GM21737 (cell line): ENCODE measurements around the gene ABR.
"Not testable (repeated sequence)": the region's sequence is repeated elsewhere in the genome, so short reads cannot be mapped to it uniquely, and the experiment has no call there.

Source experiments
- ATAC-seq: cut with Tn5 transposase; IDR thresholded peaks from one replicate; pipeline ENCODE4 v1.9.1; 2021; ENCODE audit warnings: mild to moderate bottlenecking, moderate library complexity; ENCODE audit not compliant: unreplicated experiment

The ABR gene

DNA sequence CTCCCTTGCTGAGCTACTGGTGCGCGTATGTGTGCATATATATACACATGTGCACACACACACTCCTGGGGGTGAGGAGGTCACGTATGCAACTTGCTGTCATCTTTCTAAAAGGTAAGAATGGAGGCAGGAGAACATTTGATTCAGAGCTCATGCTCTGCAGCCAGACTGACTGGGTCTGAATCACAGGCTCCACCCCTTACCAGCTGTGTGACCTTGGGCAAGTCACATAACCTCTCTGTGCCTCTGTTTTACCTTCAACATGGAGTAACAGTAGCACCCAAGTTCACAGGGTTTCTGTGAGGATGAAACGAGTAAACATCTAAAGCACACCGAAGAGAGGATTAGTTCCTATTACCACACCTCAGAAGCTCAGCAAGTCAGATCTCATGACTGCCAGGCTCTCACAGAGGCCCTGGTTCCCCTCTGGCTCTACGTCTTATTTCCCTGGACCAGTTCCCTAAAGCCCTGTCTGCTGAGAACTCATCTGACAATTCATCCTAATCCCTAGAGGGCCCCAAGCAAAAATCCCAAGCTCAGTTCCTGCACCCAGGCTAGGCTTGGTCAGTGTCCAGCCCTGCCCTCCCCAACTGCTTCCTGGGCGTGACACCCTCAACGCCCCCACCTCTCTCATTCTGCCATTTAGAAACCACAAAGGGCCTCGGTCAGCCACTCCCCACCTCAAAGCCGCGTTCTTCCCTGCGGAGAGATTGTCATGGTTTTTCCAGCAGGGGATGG is 28.7 kb downstream of the ABR start:
- no peak for ATAC-seq

DNA sequence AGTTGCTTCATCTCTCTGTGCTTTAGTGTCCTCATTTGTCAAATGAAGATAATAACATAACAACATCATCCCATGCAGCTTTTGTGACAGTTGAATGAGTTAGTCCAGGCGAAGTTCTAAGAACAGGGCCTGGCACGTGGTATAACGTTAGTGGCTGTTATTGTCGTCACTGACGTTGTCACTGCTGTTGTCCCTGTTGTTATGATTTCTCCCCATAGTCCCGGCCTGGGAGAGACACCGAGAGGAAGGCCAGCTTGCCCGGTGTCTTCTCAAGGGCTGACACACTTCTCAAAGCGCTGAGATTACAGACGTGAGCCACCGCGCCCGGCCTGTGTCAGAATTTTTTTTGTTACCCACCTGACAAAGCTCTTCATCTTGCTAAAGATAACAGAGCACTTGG is 29.9 kb downstream of the ABR start:
- no peak for ATAC-seq

DNA sequence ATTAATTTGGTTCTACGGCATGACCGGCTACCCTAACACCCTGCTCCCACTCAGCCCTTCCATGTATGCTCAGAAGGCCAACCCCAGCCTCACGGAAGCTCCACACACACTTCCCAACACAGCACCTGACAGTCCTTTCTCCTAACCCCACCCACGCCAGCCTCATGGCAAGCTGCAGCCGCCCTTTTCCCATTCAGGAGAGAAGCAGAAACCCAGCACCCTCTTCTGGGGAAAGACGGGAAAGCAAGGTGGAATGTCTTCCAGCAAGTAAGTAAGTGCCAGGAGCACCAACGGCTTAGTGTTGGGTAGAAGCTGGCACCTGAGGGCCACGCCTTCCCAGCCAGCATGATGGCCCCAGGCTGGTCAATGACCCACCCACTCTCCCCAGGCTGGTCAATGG is 32.1 kb downstream of the ABR start:
- ATAC-seq: no peak

DNA sequence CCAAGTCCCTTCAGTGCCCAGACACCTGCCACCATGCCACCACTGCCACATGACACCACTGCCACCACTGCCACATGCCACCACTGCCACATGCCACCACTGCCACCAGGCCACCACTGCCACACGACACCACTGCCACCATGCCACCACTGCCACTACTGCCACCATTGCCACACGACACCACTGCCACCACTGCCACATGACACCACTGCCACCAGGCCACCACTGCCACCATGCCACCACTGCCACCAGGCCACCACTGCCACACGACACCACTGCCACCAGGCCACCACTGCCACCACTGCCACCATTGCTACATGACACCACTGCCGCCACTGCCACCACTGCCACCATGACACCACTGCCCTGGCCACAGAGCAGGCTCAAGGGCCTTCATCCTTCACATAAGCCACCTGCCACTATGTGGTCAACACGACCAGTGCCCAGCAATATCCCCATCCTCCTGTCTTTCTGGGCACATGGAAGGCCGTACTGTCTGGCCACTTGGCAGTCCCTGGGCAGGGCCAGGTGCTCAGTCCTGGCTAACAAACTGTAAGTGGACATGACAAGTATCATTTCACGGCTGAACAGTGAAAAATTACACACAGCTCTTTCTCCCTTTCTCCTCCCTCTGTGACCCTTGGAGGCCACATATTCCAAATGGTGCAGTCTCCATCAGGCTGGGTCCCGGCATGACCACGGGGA is 33.1 kb downstream of the ABR start:
- ATAC-seq: no peak

DNA sequence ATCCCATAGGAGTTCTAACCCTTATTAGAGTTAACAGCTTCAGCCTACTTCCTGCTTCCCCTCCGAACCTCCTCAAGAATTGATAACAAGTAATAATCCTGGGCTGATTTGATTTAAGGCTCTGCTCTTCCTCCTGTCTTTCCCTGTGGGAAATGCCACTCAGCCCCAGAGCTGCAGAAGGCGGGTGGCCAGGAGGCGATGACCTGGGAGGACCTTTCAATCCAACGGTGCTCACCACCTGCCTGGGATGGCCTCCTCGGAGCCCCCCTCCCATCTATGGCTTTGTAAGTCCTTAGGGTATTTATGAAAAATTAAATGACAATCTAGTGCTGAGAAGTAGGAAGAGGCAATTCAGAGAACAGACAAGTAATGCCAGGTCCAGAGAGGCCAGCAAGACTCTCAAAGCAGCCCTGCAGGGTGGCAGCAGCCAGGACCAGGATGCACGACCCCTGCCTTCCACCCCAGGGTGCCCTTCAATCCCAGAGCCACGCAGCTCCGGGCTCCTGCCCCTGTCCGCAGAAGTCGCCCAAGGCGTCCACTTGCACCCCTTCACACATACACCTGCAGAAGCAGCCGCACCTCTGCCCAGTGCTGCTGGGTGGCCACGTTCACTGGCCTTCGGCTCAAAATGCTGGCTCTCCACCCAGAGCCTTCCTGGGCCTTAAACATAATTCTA is 34.3 kb downstream of the ABR start:
- ATAC-seq: no peak

DNA sequence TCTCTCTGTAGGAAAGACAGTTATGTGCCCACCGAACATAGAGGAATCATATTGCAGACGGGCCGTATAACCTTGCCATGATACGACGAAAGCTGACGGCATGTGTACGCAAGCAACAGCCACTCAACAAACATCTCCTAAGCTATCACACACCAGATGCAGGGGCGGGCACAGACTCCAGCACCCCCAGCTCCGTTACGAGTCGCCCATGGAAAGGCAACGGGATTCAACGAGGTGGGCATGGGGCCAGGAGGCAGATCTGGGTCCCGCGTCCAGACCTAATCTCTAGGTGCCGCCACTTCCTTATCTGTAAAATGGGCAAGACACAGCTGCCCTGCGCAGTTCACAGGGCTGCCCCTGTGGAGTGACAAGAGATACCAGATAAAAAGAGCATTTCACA is 35.6 kb downstream of the ABR start:
- ATAC-seq: no peak

DNA sequence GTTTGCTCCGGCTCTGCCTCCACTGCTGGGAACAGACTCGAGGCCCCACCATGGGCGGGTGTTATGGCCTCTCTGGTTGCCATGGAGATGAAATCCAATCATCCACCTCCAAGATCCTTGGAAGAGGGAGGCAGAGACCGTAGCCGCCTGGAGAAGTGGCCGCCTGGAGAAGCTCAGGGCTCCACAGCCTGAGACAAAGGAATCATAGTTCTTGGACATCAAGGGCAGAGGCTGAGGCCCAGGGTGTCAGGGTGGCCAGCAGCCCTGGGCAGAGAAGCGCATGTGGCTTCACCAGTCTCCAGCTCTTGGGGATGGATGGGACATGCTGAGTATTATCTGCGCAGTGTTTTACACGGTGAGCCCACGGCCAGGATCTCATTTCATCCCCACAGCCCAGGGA is 36.2 kb downstream of the ABR start:
- ATAC-seq: no peak

DNA sequence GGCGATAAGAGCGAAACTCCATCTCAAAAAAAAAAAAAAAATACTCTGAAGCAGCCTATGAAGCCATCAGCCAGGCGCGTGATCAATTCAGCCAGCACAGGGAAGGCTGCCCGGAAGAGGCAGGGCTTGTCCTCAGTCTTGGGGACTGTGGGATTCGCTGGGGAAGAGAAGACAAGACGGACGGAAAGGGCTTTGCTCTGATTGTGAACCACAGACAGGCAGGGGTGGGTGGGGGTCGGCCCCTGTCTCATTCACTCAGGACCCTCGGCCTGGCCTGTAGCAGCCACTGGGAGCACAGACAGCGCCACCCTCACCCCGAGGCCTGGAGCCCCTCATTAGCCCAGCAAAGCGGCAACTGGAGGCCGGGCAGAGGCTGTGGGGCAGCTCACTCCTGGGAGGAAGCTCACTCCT is 37.2 kb downstream of the ABR start:
- ATAC-seq: no peak

DNA sequence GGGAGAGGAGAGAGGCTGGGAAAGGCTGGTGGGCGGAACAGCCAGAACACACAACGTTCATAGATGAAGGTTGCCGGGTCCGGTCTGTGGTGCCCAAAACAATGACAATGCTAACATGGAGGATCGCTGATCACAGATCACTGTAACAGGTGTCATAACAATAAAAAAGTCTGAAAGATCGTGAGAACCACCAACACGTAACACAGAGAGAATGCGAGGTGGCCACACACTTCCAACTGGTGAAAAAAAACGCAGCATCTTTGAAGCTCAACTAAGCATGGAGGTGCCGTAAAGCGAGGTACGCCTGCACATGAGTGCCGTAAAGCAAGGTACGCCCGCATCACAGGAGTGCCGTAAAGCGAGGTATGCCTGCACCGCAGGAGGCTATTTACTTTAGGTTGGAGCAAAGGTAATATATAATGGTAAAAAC is 42.3 kb downstream of the ABR start:
- ATAC-seq: no peak

DNA sequence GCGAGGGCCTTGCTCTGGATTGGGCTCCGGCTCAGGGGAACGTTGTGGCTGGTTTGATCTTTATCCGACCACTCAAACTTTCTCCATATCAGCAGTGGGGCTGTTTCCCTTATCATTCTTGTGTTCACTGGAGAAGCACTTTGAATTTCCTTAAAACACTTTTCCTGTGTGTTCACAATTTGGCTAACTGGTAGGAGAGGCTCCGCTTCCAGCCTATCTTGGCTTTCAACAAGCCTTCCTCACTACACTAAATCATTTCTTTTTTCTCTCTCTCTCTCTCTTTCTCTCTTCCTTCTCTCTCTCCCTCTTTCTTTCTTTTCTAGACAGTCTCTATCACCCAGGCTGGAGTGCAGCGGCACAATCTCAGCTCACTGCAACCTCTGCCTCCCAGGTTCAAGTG is 43.0 kb downstream of the ABR start:
- ATAC-seq: no peak

DNA sequence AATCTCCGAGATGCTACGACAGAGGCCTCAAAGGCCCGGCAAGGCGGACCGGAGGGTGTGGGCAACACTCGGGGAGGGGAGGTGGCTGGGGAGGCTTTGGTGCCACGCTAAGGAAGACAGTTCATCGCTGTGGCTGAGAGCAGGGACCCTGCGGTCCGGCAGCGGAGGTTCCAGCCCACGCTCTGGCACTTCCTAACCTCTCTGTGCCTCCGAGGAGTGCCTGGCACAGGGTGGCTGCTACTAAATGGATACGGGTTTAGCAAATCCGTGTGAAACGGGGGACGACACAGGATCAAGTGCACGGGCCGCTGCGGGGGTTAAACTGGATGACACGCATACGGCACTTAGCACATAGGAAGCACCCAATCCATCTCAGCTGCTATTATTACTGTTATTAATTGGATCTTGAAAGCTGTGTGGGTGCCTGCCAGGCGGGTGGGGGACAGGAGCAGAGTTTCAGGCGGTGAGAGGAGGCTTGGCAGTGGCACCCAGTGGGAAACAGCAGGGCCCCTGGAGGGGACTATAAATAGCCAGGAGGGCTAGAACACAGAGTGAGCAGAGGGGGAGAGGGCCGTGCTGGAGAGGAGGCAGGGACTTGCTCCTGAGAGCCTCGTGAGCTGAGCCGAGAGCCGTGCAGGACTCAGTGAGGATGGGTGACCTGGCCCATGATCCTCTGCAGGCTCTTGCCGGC is 45.0 kb downstream of the ABR start:
- no peak for ATAC-seq

DNA sequence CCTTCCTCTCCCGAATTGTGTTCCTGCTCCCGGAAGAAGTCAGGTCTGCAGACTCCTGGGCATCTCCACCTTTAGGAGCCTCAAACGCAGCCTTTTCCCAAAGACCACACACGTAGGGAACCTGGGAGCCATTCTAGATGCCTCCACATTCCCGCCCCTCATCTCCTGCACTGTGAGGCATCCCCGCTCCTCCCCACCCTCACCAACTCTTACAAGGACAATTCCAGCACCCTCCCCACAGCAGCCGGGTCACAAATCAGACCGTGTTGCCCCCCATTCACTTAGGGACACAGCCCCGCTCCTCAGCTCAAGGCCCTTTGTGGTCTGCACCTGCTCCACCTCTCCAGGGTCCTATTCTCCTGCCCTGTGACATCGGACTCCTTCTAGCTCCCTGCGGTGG is 49.6 kb downstream of the ABR start:
- ATAC-seq: no peak

DNA sequence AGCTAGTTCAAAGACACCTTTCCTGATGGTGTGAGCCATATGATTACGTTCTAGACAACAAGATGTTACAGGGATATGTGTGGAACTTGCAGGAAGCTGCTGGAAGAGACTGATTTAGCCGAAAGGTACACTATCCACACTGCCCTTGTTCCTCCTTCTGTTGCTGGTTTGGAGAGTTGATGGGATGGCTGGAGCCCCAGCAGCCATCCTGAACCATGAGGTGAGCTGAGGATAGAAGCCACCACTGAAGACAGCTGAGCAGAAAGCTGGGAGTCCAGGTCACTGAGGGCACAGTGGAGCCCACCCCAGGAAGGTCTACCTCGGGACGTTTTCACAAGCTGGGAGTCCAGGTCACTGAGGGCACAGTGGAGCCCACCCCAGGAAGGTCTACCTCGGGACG is 51.3 kb downstream of the ABR start:
- not testable (repeated sequence) for ATAC-seq

DNA sequence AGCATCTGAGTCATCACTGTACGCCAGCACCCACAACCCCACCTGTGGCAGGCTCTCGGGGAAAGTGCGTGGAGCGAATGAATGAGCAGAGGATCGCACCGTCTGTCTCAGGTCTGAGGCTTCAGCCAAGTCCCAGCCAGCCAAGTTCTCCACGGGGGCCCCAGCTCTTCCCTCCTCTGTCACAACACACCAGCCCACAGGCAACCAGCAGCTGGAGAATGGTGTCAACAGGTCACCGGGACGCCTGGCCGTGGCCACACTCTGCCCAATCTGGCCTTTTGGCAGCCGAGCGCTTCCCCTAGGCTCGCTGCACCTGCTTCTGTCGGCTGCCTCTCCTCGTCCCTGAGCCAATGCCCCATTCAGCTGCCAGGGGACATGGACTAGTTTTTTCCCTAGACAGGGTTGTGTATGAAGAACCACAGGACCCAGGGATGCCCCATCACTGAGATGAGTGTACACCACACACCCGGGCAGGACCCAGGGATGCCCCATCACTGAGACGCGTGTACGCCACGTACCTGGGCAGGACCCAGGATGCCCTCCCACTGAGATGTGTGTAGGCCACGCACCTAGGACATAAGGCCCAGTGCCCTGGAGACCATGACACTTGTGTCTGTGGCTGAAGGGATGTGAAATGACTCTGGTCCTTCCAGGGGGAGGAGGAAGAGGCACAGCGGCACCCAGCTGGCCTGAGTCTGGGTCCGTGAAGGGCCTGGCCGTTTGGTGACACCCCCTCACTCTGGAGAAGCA is 52.8 kb downstream of the ABR start:
- ATAC-seq: no peak

DNA sequence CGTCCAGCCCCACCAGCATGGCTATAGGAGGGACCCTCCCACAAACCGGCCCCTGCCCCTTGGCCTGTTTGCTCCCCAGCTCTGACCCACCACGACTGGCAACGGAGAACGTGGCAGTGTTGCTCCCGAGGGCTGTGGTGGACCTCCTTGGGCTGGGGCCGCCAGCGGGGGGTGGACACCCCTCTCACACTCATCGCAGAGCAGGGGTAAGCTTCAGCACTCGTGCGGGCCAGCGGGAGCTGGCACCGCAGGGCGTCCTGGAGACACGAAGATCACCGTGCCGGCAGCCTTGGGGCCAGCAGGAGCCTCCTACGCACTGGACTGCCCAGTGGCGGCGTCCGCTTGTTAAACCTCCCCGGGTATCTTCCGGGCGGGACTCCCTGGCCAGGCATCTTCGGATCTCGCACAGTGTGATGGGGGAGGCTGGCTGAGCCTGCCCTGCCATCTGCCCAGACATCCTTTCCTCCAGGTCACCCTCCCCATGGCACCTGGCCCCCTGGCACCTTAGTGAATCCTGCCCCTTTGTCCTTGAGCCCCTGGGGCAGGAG is 53.5 kb downstream of the ABR start:
- ATAC-seq: no peak

DNA sequence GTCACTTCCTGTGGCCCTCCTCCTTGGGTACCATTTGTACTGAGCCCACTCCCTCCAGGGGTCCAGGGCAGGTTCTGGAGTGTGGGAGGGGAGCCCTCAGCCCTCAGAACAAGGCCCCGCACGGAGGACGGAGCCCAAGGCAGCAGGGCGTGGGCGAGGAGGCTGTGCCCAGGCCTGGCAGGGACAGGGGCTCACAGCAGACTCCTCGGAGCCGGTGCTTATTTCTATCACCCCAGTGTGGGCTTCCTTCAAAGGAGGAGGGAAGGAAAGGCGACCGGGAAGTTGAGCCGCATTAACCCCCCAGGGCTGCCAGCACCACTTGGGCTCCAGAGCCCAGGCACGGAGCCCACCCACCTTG is 54.0 kb downstream of the ABR start:
- no peak for ATAC-seq

DNA sequence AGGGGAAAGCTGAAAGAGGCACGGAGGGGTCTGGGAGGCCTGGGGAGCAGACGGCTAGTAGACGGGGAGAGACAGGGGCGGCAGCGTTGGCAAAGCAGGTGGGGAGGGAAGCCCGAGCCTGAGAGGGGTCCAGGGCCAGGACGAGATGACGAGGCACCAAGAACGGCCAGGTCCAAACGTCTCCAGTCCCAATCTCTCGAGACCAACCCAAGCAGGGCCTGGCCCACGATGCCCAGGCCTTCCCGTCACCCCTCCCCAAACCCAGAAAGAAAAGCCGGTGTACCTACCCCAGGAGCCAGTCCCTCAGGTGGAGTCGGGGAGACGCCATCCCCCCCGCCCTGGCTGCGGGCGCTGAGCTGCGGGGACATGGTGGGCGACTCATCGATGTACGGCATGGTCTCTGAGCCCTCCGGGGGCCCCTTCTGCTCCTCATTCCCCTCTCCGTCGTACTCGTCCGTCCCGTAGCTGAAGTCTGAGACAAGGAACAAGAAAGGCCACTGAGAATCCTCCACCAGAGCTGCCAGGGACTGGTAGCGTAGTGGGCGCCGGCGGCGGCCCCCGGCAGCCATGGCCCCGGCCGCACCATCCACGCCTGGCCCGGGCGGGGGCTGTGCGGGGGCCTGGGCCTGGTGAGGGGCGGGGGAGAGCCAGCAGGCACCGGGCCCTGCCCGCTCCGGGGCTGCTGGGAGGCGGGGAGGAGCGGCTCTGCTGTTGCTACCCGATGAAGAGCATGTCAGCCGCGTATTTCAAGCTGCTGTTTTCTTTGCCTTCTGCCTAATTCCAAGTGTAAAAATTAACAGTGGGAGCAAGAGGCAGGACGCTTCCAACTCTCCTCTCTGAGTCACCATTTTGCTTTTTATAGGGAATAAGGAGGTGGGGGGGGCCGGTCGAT is 54.6 kb downstream of the ABR start:
- ATAC-seq: no peak

DNA sequence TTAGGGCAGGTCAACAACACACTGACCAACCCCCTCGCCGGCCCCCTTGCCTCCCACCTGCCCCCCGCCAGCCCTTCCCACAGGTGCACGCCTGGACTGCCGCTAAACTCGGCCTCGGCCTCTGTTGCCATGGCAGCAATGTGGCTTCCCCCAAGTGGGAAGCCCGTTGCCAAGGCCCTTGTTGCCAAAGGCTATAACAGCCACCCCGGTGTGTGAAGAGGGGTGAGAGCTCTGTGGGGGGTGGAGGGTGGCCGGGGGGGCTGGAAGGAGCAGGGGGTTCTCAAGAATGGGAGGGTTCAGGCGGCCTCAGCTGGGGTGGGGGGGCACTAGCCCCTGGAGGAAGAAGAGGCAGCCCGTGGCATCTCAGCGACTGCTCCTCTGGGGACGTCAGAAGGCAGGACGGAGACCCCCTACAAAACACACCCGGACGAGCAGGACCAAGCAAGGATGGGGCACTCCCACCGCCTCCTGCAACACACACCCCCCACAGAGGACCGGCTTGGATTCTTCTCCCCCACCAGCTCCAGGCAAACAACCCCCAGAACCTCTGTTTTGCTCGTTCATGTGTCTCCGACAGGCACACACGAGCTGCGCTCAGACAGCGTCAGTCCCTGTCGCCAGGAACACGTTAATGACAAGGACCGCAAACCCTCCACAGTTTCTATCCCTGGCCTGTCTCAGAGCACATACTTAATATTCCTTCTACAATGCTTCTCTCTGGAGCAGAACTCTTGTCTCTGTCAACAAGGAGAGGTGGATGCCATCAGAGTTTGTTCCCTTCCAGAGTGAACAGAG is 55.7 kb downstream of the ABR start:
- no peak for ATAC-seq

DNA sequence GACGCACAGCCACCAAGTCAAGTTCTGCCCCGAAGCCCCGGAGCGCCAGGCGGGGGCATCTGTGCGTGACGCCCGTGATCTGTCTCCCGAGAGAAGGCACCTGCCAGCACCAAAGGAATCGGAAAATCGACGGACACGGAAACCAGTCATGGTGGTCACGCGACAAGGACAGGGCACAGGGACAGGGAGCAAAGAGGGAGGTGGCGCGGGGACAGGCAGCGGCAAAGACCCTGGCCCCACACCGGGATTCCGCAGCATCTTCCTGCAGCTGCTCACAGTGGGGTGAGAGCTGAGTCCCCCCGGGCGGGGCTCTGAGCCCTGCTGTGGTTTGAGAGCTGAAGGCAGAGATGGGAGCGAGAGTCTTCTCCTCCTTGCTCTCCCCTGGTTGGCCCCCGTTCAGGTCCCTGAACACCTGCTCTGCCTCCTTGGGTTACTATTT is 56.4 kb downstream of the ABR start:
- ATAC-seq: no peak
